Activated naive CD4-positive, alpha-beta T cell treated with anti-CD3 and anti-CD28 coated beads, Interleukin-2, amount 50 U/mL, for 72 hours (primary cell): ENCODE data around the gene CTNNB1. TPM values are rescaled to one million over a fixed set of nuclear protein-coding genes. Genes with fewer than 3 reads are reported as not detected.
A peak's percentile ranks its signal among the peaks of the same experiment; 100 is the strongest.

ENCODE experiments used
- ATAC-seq, 2 donors: fragments of 150-1000 bp; cut with Tn5 transposase; 2 replicates each; pipeline ENCODE4 v1.10.0; 2021; ENCODE audit warnings: mild to moderate bottlenecking in 2 of 2, moderate library complexity in 2 of 2
- DNase-seq, 2 donors: peaks; one replicate each; pipeline ENCODE4 v3.0.0; 2021 to 2022; ENCODE audit warnings: low spot score in 2 of 2
- H3K27ac Mint-ChIP-seq, 2 donors: one replicate each; pipeline ENCODE4 v1.8.0; 2022; ENCODE audit warnings: mild to moderate bottlenecking in 2 of 2, mixed read lengths in 2 of 2
- H3K36me3 Mint-ChIP-seq, 2 donors: one replicate each; pipeline ENCODE4 v1.8.0; 2022; ENCODE audit warnings: mixed read lengths in 2 of 2
- H3K9me3 Mint-ChIP-seq, 2 donors: one replicate each; pipeline ENCODE4 v1.8.0; 2022; ENCODE audit warnings: mixed read lengths in 2 of 2
- total RNA-seq, 2 donors: library from RNA; stranded (reverse); gene quantifications; one replicate each; pipeline ENCODE4 v1.2.3, GENCODE V29; 2022

The CTNNB1 gene
- total RNA-seq, 2 donors from 2014 or later: 125 to 138 TPM

DNA sequence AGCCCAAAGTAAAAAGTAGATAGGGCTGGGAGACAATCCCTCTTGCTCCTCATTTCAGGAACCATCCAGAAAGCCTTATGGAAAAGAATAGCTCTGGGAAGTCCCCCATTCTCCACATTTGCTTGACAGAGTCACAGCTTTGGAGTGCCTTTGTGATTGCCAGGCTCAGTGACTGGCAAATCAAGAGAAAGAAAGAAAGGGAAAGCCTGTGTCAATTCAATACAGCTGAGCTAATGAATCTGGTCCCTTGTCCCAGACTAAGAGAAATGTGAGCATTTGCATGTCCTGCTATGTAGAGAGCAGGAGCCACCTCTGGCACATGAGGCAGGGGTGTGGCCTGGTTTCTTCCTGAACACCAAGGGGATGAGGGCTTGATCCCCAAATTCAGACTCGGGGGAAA, 14.9 kb upstream of the CTNNB1 start:
- peaks cover 0 to under 1% of the 10 kb centered on the region in 2 donors for H3K9me3 Mint-ChIP-seq
- H3K36me3 Mint-ChIP-seq: no peaks in the 10 kb centered on the region
- DNase-seq (no peak), ATAC-seq (no peak)
- no peak overlapping the region for H3K27ac Mint-ChIP-seq

DNA sequence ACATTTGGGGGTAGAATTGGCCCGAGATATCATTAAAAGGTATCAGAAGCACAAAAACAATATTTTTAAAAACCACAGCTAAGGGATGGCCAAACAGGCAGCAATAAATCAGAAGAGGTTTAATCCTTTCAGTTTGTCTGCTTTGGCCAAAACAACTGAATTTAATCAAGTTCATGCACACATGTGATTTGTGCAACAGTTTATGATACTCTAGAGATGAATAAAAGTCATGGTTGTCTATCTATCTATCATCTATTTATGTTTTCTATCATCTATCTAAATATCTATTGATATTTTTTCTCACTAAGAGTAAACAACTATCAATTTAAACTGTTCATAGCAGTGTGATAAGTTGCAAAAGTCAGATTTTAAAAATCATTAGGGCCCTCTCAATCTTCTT, 13.0 kb upstream of the CTNNB1 start:
- ATAC-seq: no peak
- H3K9me3 Mint-ChIP-seq: peaks cover 0 to 5% of the 10 kb centered on the region in 2 donors

DNA sequence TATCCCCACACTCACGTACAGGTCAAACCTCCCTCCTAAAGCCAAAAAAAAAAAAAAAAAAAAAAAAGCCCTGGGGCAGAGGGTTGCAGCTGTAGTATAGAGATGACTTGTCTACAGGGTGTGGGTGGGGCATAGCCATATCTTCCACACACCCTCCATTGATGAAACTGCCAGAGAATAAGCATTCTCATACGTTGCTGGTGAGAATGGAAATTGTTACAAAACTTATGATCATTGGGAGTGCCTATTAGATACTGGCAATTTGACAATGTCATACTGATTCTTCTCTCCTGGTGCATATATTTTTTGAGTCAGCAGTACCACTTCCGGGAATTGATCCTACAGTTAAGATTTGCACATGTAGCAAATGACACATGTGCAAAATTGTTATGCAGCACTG, 11.0 kb upstream of the CTNNB1 start:
- H3K9me3 Mint-ChIP-seq: peaks cover 0 to 5% of the 10 kb centered on the region in 2 donors
- peak; percentile 91 to 99 for ATAC-seq
- H3K27ac Mint-ChIP-seq: peak overlapping the region; percentile 59 to 89
- no peaks in the 10 kb centered on the region for H3K36me3 Mint-ChIP-seq
- DNase-seq: peak in 1 of 2 donors; percentile 27

More for the DNA sequence above, 13.0 kb upstream of the CTNNB1 start:
- H3K27ac Mint-ChIP-seq: no peak overlapping the region
- H3K36me3 Mint-ChIP-seq: no peaks in the 10 kb centered on the region
- no peak for DNase-seq

DNA sequence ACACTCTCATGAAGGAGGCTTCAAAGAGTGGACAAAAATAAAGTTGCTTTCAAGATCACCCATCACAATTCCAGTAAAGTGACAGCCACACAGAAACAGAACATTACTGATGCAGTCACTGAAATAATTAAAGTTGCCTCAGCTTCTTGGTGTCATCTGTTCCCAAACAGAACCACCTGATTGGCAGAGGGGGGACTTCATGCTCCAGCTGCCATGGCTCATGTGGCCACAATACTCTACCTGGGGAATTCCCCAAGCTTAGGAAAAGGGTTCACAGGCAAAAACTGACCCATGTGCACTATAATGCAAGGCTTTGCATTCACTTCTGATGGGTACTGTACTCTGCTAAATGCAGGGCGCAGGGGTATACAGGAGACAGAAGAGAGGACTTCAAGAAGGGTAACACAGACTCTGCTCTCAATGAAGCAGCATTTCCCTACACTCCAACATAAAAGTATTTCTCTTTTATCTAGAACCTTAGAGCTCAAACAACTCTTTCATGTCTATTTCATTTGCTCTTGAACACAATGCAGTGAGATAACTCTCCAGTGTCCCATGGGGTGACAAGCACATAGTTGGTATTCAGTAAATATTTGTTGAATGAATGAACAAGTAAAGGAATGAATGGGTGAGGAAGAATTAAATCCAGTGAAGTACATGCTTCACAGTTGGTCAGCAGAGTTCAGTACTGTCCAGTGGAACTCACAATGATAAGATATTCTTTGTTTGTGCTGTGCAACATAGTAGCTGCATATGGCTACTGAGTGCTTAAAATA, 8.6 kb upstream of the CTNNB1 start:
- ATAC-seq (peak; percentile 18 to 70), DNase-seq (no peak)
- Mint-ChIP-seq H3K36me3 (no peaks in the 10 kb centered on the region), H3K27ac (no peak overlapping the region), H3K9me3 (peaks cover 0 to 5% of the 10 kb centered on the region in 2 donors)

DNA sequence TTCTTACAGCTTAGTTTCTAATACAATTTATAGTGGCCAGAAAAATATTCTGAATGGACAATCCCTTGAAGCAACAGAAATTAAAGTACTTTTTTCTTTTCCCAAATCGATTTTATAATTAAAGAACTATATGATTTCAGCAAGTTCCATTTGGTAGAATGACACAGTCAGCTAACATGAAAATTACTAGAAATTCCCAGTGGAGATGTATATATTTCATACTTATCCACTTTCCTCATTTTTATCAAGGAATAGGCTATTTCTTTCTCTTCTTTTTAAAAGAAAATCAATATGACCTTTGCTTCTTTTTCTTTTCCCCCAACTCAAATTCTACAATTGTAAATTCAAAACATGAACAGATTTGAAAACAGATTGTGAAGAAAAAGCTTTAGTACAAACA, 6.4 kb upstream of the CTNNB1 start:
- H3K9me3 Mint-ChIP-seq: peaks cover 0 to 5% of the 10 kb centered on the region in 2 donors
- no peak for ATAC-seq
- H3K27ac Mint-ChIP-seq: no peak overlapping the region
- H3K36me3 Mint-ChIP-seq: no peaks in the 10 kb centered on the region
- DNase-seq: no peak

DNA sequence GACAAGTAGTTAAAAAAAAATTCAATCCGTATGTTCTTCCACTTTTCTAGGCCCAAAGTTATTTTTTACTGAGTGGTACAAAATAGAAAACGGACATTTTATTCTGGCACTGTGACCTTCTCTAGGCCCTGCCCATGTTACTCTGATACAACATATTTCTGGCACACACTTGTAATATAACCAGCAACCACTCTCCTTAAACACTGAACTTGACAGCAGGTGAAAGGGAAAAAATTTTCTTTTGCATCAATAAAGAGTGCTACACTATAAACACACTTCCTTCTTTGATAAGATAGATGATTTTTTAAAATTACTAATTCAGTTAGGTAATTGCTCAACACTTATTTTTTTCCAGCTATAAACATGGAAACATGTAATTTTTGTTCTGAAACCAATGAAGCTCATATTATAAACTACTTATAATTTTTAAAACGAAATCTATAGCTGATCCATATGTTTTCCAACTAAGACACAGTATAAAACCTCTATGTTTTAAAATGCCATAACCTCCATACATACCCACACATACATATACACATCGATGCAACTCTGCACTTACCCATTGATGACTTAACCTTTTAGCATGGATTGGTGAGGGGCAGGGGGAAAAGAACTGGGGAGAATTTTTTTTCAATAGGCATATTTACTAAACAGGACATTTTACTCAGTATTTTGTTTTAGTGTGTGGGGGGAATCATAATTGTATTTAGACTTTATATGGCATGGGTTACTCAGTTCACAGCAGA, 5.3 kb upstream of the CTNNB1 start:
- no peak for ATAC-seq
- H3K9me3 Mint-ChIP-seq: peaks cover 0 to 5% of the 10 kb centered on the region in 2 donors
- H3K27ac Mint-ChIP-seq: no peak overlapping the region
- DNase-seq: no peak
- H3K36me3 Mint-ChIP-seq: no peaks in the 10 kb centered on the region

DNA sequence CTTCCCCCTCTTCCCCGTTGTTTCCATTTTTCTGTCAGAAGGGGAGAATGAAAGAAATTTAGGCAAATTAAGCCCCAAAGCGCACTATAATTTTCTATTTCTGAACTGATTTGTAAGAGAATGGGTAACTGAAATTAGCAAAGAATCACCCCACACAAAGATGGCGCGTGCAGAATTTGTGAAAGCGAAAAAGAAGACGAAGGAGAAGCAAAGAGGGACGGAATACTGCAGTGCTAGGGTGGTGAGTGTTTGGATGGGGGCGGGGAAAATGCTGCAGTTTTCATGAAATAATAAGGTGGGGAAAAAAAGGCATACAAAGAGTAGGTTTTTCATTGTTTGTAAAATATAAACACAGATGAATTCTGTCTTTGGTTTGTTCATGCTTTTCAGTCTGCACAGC, 4.6 kb upstream of the CTNNB1 start:
- Mint-ChIP-seq H3K36me3 (no peaks in the 10 kb centered on the region), H3K9me3 (peaks cover 0 to 1% of the 10 kb centered on the region in 2 donors), H3K27ac (no peak overlapping the region)
- DNase-seq (no peak), ATAC-seq (no peak)

DNA sequence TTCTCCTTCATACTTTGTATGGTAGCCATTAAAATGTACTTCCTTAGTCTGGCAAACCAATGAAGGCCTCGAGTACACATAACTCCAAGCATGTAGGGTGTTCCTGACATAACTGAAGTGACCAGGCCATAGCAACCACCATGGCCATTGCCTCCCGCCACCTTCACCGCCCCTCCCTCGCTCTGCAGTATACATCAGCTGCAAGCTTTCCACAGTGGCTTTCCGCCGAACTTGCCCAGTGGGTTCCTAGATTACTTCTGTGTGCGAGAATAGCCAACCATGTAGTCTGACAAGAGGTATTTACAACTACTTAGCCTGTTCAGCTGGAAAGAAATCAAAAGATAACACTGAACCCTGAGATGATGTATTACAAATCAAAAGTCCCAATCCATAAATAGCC, 3.4 kb upstream of the CTNNB1 start:
- DNase-seq (no peak), ATAC-seq (no peak)
- H3K27ac Mint-ChIP-seq: no peak overlapping the region
- H3K9me3 Mint-ChIP-seq: no peaks in the 10 kb centered on the region
- peaks cover 10 to 11% of the 10 kb centered on the region in 2 donors for H3K36me3 Mint-ChIP-seq

DNA sequence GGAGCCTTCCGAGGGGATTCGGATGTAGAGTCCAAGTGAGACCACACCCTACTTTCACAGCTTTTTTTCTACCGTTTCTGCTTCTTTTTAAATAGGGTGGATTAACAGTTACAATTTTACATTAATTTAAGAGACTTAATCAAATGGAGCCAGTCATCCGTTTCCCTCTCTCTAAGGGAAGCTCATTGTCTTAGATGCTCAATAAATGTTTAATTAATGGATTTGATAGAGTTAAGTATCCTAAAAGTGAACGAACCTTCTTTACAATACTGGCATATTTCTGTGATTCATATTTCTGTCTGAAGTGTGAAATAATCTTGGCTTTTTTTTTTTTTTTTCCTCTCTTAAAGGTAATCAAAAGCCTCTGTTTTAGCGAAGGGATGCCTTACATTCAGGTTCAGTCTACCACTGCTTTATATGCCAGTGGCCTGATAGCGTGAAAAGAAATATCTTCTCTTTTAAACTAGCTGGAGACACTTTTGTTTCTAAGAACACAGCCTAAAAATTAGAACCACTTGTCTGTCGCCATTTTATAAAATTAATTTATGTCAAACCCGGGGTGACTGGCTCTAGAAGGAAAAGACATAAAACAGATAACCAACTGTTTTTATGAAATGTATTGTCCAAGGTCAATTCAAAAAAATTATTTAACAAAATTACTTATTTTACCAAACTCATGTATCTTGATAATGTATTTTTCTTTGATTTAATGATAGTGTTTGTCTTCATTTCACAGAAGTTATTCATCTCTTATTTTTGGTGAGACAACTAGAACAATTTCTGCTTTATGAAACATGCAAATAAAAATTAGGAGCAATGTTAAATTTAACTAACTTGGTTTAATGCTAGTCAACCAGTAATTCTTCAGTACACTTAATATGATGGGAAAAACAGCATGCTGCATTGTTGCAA, 2.5 kb upstream of the CTNNB1 start:
- no peak for ATAC-seq
- Mint-ChIP-seq H3K27ac (no peak overlapping the region), H3K9me3 (no peaks in the 10 kb centered on the region), H3K36me3 (peaks cover 11 to 12% of the 10 kb centered on the region in 2 donors)
- DNase-seq: no peak

DNA sequence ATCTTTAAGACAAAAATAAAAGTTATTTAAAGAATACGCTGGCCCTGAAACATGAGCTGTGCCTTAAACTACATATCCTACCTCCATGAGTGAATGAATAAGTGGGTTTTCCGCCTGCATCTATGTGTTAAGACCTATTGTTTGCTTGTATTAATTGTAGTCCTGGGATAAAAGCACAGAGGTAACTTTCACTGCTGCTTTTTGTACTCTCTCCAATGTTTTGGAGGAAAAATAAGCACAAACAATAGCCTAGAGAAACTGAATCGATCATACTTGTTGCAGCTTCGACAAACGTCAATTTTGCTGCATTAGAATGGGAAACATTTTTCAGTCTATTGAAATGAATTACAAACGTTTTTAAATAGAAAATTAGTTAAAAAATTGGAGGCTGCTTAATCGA, 1.3 kb upstream of the CTNNB1 start:
- Mint-ChIP-seq H3K27ac (peak overlapping the region in 1 of 2 donors; percentile 79), H3K9me3 (no peaks in the 10 kb centered on the region), H3K36me3 (peaks cover 12 to 15% of the 10 kb centered on the region in 2 donors)
- ATAC-seq: no peak
- no peak for DNase-seq

DNA sequence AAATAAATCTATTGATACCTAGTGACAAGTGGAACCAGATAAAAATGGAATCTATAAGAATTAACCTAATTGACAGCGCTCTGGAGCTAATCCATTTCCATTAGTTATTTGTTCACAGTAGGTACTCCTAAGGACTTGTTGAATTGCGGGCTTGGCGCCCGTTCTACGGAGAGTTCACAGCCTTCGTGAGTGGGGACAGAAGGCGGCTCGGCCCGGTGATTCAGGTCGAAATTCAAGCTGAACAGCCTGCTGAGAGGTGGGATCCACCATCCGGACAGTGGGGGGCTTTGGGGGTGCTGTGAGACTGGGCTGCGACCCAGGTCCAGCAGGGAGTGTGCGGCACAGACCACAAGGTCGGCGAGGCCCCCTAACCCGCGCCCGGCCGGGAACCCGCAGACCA, 779 bp upstream of the CTNNB1 start:
- DNase-seq (no peak), ATAC-seq (no peak)
- peaks cover 12 to 15% of the 10 kb centered on the region in 2 donors for H3K36me3 Mint-ChIP-seq
- no peaks in the 10 kb centered on the region for H3K9me3 Mint-ChIP-seq
- peak overlapping the region; percentile 79 to 91 for H3K27ac Mint-ChIP-seq

DNA sequence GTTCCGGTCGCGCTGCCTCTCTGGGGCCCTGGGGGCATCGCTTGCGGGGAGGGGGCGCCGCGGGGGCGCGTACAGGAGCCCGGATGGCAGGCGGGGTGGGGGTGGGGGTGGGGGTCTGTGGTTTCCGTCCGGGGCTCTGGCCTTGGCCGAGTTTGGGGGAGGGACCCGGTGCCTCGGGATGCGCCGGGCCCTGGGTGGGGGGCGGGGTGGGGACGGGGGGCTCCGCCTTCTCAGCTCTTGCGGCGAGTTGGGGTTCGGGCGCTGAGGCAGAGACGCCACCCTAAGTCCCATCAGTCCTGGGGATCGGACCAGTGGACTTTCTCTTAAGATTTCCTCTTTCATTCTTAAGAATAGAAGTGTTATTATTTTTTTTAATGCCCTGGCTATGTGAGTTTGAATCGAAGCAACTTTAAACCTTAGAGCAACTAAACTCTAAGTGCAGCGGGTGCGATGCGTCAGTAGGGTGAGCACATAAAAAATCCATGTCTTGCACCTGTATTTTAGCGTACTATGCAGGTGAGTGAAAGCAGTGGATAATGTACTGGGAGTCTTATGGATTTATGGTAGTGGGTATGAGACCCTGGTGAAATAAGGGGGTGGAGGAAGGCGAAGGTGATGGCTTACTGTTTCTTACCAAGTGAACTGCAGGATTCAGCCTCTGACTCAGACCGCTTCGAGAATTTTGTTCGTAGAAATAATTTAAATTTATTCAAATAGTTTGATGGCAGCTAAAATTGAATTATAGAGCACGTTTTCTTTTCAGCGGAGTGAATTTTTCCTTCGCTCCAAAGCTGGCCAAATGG, 762 bp downstream of the CTNNB1 start:
- peak; percentile 4 to 20 for ATAC-seq
- H3K27ac Mint-ChIP-seq: peak overlapping the region; percentile 90 to 92
- no peaks in the 10 kb centered on the region for H3K9me3 Mint-ChIP-seq
- peaks cover 12 to 15% of the 10 kb centered on the region in 2 donors for H3K36me3 Mint-ChIP-seq
- DNase-seq: peak in 1 of 2 donors; percentile 36

DNA sequence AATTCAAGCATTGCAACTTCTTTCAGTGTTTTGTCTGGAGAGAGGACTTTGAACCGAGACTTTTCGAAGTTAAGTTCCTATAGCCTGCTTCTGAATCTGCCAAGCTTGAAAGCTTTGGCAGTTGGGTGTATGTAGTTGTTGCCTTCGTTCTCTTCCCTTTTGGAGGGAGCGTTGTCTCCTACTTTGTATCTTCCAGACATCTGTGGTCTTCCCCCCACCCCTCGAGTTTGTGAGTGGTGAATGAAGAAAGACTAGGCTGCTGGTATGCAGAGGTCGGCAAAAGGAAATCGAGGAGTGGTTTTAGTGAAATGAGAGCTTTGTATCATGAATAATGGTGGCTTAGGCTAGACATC, 1.3 kb downstream of the CTNNB1 start:
- H3K9me3 Mint-ChIP-seq: no peaks in the 10 kb centered on the region
- ATAC-seq (peak in 1 of 2 donors; percentile 12), DNase-seq (peak in 1 of 2 donors; percentile 21)
- peak overlapping the region; percentile 90 to 92 for H3K27ac Mint-ChIP-seq
- H3K36me3 Mint-ChIP-seq: peaks cover 12 to 15% of the 10 kb centered on the region in 2 donors

DNA sequence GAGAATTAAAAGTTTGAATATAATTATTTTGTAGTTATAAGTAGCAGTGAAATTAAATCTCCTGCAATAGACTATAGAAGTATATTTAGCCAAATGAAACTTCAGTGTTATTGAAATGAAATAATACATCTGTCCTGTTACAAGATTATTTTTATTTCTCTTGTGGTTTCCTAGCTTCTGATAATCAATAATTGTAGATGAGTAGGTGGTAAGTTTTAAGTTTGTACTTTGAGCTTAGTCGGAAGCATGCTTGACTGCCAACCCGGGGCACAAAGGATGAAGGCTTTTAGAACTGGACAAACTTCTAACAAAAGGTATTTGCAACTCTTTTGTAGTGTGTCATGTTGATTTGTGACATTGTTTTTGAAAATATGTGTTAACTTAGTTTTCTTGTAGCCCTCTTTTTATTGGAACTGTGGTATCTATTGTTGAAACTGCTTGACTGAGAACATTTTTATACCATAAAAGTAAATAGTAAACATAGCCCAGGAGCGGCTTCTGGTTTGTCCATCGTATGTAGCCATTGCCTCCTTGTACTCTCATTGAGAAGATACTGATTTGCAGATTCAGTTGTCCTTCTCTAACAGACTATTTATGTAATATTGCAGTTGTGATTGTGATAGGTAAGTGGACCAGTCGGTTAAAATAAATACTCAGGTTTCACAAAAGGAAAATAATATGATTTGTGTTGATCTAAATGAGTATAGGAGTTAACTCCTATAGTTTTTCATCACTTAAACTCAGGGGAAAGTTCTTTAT, 2.9 kb downstream of the CTNNB1 start:
- no peak for DNase-seq
- ATAC-seq: no peak
- Mint-ChIP-seq H3K9me3 (no peaks in the 10 kb centered on the region), H3K36me3 (peaks cover 12 to 15% of the 10 kb centered on the region in 2 donors), H3K27ac (peak overlapping the region in 1 of 2 donors; percentile 90)

DNA sequence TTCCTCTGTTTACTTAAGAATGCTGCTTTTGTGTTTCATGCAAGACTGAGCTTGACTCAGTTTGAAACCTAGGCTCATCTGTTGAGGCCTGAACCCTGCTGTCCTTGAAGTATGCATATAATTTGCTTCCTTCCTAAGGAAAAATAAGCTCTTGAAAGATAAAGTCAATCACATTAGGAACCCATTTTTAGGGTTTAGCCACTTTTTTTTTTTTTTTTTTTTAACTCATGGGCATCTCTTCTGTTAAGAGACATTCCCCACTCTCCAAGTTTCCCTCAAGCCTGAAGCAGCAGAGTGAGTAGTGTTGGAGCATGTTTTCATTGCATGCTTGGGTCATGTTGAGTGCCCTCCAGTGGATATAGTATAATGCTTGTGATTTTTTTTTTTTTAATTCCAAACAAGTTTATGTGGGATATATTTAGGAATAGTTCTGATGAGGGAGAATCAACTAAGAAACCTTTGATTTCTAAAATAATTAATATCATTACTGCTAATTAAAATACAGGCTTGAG, 3.6 kb downstream of the CTNNB1 start:
- no peak for ATAC-seq
- Mint-ChIP-seq H3K9me3 (no peaks in the 10 kb centered on the region), H3K27ac (no peak overlapping the region), H3K36me3 (peaks cover 12 to 15% of the 10 kb centered on the region in 2 donors)
- DNase-seq: no peak
